Frontal cortex (tissue), 4 donors: Measurements from ENCODE around the gene CALHM1. TPM values are rescaled to one million over a fixed set of nuclear protein-coding genes. Genes with fewer than 3 reads are reported as not detected.

Source experiments
- DNase-seq, 2 donors: peaks; one replicate each; pipeline ENCODE4 v3.0.0; 2012; ENCODE audit warnings: low spot score in 2 of 2
- FAIRE-seq: peaks from 2 replicates; lab custom pipeline; 2012; peaks lifted over from hg19 to GRCh38; lab: Jason Lieb, UNC
- total RNA-seq: library from RNA; depleted of rRNA; stranded (reverse); fragments of >200 nt; gene quantifications from one replicate; pipeline ENCODE4 v1.2.3, GENCODE V29; 2014
- donor health status: control.
- donor health status: control.
- donor health status: control.

Gene CALHM1
- total RNA-seq, 1 donor from 2014 or later = not detected

DNA sequence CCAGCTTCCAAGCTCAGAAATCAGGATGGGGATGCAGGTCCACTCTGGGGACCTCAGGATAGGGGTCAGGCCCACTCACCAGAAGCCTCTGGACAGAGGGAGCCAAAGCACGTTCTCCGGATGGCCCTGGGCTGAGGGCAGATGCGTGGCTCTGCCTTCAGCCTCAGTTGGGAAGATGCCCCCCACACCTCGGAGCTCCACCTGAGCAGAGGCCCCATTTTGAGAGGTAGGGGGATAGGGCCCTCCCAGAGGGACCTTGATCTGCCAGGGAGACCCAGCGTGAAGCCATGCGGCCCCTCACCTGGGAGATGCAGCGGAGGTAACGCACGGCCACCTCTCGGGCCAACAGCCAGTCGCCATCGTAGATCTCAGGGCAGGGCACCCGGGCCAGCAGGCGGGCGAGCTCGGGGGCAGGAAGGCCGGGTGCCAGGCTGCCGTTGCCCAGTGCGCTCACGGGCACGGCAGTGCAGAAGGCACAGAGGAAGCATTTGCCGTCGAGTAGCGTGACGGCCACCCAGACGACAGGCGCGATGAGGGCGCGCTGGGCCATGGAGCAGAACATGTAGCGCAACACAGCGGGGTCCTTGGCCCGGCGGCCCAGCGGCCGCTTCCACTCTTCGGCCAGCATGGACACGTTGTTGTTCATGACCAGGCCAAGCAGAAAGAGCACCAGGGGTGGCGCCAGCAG, 660 bp downstream of the CALHM1 start:
- no peak for FAIRE-seq

DNA sequence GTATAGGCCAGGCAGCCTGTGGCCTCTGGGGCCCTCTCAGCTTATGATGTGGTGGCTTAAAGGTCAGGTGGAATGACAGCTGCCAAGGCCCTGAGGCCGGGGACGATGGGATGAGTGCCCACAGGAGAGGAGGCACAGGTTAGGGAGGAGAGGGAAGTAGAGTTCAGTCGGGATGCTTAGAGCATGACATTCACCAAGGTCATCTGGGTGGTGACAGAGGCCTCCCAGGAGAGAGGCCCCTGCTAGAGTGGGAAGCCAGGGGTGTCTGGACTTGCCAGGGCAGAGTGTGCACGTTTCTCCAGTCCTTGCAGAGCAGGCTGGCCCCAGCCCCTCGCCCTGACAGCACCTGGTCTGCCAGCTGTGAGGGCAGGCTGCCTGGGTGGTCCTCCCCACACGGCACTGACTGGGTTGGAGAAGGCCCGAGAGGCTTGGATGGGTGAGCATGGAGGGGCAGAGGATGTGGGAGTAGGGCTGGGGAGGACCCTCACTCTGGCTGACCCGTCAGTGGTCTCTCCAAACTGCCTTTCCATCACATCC, 1.5 kb downstream of the CALHM1 start:
- FAIRE-seq (no peak), DNase-seq (no peak)

More for the DNA sequence above, 660 bp downstream of the CALHM1 start:
- DNase-seq = no peak

- no peak for FAIRE-seq
- no peak for DNase-seq
Measured at GRCh38 chr10:103456074-103456660, 2.5 kb downstream of the CALHM1 start.

DNA sequence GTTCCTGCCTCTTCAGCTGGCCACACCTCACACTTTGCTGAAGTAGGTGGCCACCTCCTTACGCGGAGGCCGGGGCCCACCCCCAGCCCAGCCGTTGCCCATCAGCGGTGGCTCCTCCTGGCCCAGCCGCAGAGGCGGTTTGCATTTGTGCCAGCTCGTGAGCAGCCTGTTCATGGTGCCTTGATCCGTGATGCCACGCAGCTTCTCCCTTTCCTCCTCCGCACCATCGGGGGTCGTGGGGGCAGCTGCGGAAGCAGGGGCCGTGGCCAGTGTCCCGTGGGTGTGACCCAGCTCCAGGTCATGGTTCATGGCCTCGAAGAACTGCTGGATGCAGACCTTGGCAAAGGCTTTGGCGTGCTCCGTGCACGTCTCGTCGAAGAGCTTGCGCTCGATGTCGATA, 3.5 kb downstream of the CALHM1 start:
- no peak for FAIRE-seq
- no peak for DNase-seq

DNA sequence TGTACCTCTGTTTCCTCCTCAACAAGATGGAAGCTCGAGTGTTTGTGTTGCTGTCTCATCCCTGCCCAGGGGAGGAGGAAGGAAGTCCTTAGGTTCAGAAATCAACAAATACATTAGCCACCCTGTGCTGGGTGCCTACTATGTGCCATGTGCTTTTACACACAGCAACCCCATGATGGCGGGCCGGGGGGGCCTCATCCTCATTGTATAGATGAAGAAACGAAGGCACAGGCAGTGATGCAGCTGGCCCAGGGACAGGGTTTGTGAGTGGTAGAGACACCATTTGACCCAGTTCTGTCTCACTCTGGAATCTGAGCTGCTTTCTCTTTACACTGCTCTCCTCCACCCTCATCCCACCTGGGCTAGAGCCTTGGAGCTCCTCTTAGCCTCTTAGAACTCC, 4.7 kb downstream of the CALHM1 start:
- no peak for DNase-seq
- FAIRE-seq = no peak

- DNase-seq (no peak), FAIRE-seq (no peak)
Measured at GRCh38 chr10:103452506-103453230, 6.0 kb downstream of the CALHM1 start.

DNA sequence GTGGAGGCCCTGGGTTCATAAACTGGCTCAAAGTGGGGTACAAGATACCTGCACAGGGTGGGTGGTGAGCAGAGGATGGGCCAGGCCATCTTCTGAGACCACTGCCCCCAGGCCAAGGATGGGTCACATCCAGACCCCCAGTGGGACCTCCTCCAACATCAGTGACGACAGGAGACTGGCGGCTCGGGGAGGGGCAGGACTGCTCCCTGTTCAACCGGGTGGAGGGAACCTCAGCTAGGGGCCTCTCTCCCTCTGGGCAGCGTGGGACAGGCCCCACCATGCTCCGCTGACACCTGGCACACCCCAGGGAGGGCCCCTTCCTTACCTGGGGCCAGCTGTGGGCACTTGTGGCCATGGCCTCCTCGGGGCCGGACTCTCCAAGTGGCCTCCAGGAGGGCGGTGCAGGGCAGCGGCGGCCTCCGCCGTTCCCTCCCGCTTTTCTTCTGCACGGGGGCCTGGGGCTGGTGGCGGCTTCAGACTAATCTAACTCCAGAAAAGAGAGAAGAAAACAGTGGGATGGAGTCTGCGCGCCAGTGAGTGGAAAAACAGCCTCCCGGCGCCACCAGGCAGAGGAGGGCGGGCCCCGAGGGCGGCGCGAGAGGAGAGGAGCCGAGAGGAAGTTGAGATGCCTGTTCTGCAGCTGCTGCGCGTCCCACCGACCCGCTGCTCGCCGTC, 6.7 kb downstream of the CALHM1 start, which contains the start of gene CALHM2:
Gene CALHM2, minus strand, starts transcription at position 540 of the 675 bp plus-strand sequence. CDS start 2,429 bp downstream, outside the sequence.
- DNase-seq (peak; percentile 70 to 76), FAIRE-seq (no peak)

DNA sequence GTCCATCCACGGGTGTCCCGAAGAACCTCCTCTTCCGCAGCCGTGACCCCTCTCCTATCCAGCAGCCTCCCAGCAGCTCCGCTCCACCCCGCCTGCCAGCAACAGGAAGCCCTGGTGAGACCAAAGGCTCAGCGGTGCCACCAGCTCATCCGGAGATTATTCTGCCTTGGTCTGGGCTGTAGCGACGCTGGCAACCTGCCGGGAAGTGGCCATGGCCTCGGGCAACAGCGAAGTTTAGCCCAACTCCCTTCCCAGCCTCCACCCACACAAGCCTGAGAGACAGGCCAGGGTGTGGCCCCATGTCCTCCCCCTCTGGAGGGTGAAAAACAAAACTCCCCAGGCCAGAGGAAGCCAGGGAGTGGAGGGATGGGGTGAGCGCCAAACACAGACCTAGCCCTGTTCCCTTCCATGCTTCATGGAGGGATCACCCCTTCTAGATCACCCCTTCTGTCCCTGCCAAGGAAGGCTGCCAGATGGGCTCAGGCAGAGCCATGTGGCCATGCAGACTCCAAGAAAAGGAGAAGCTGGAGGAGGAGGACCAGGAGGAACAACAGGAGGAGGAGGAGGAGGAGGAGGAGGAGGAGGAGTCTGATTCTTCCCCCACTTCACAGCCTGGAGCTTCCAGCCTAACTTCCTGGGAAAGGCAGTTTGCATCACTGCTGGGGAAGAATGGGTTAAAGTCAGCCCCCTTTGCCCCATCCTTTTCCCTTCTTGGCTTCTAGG, 7.4 kb downstream of the CALHM1 start:
- DNase-seq (peak in 1 of 2 donors; percentile 65), FAIRE-seq (no peak)

GRCh38 chr10:103450201-103450695, 8.5 kb downstream of the CALHM1 start:
- DNase-seq = no peak
- FAIRE-seq = no peak

GRCh38 chr10:103449208-103450144, 9.2 kb downstream of the CALHM1 start:
- FAIRE-seq = no peak
- no peak for DNase-seq

DNA sequence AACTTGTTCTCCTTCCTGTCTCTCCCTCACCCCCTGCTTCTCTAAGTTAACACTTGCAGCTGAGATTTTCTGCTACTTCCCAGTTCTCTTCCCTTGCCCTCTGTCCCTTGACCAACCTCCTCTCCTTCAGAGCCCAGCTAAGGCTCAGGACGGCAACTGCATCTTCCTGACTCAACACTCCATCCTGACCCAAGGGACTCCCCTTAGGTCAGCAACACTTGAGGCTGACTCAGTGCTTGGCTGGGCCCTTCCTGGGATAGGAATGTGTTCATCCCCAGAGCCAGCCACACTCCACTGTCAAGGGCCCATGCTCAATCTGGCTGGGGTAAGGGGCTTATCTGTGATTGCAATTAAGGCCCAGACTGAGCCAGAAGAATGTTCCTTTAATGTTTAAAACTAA, 10.0 kb downstream of the CALHM1 start:
- no peak for DNase-seq
- no peak for FAIRE-seq

GRCh38 chr10:103447187-103447586, 11.5 kb downstream of the CALHM1 start:
- FAIRE-seq = no peak
- no peak for DNase-seq

DNA sequence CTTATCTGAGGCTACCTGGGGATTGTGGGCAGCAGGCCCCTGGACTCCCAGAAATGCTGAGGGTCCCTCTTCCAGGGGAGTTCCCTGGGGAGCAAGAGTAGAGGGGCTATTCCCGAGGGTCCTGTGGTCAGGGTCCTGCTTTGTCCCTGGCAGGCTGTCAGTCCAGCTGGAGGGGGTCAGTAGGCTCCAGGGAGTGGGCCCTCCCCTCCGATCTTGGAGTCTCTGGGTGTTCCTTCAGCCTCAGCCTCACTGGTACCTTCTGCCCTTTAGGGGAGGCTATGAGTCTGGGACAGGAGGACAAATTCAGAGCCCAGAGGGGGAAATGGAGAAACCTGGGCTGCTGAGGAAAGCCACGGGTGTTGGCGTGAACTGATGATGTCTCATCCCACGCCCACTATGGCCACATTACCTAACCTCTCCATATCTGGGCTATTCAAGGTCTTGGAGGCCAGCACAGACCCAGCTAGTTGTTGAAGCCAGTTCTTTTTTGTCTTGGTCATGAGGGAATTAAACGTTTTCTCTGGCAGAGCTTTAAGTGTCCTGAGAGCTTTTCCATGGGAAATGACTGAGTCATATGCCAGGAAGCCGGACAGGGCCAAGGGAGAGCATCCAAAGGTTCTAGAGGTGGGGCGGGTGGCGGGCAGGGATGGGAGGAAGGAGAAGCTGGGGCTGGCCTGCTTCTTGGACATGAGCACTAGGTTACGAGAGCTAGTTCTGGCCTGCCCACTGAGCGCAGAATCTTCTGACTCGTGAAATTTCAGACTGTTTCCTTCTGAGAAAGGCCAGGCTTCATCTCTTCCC, 12.7 kb downstream of the CALHM1 start:
- FAIRE-seq (no peak), DNase-seq (peak in 1 of 2 donors; percentile 49)

DNA sequence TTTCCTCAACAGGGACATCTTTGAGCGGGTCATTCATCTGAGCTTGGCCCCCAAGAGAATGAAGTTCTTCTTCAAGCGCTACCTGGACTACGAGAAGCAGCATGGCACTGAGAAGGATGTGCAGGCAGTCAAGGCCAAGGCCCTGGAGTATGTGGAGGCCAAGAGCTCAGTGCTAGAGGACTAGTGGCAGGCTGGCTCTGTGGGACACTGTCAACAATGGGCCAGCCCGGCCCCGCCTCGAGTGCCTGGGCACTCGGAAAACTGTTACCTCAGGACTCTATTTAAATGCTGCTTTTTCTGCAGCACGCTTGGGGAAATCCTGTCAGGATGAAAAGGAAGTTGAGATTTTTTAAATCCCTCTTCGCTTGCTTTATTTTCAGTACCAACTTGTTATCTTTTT, 13.3 kb downstream of the CALHM1 start:
- FAIRE-seq = no peak
- DNase-seq = no peak

DNA sequence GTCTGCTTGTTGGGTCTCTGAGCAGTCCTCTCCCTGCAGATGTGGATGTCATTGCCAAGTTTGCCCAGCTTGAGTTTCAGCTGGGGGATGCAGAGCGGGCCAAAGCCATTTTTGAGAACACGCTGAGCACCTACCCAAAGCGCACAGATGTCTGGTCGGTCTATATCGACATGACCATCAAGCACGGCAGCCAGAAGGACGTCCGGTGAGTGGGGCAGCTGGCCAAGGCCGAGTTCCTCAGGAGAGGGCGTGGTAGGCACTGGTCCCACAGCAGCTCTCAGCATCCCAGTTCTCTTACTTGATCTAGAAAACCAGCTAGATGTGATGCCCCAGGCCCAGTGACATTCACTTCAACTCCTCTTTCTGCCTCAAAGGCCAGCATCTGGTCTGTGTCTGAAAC, 14.2 kb downstream of the CALHM1 start:
- FAIRE-seq (no peak), DNase-seq (no peak)

GRCh38 chr10:103443475-103444185, 15.1 kb downstream of the CALHM1 start:
- no peak for FAIRE-seq

DNA sequence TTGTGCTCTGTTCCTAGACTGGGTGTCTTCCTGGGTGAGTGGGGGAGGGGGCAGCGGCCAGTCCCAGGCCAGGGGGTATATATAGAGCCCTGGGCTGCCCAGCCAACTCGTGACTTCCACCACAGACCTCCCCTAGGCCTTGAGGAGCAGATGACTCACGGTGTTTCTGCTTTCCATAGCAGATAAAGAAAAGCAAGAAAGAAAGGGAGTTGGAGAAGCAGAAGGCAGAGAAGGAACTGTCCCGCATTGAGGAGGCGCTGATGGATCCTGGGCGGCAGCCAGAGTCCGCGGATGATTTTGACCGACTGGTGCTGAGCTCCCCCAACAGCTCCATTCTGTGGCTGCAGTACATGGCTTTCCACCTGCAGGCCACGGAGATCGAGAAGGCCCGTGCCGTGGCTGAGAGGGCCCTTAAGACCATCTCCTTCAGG, 16.7 kb downstream of the CALHM1 start:
- FAIRE-seq (no peak), DNase-seq (no peak)

More at GRCh38 chr10:103443475-103444185, 15.1 kb downstream of the CALHM1 start:
- no peak for DNase-seq
